ENCODE measurements around the gene FLVCR2. TPM values are rescaled to one million over a fixed set of nuclear protein-coding genes. Genes with fewer than 3 reads are reported as not detected.

FLVCR2 gene
- total and polyA plus RNA-seq, 2 experiments from 2014 or later = 0.33 TPM; not detected in 1

- Histone ChIP-seq H3K4me1 (ENCODE audit: insufficient read depth) (no peaks in the 10 kb centered on the region), H3K9ac (peak overlapping the region; percentile 17; the same call in 1 of the 2 replicates), H3K4me2 (ENCODE audit: unreplicated experiment) (peak overlapping the region; percentile 94), H3K9me2 (ENCODE audit: insufficient read depth) (no peaks in the 10 kb centered on the region), H3K27ac (no peak overlapping the region), H3K27me3 (replicated peaks; ENCODE audit: insufficient read depth) (peaks cover 22% of the 10 kb centered on the region), H3K36me3 (ENCODE audit: low read depth) (no peaks in the 10 kb centered on the region), H4K20me1 (ENCODE audit: insufficient read depth) (no peaks in the 10 kb centered on the region), H3K79me2 (ENCODE audit: insufficient read depth) (no peaks in the 10 kb centered on the region), H3F3A (ENCODE audit: insufficient read depth) (peaks cover 7% of the 10 kb centered on the region; the same call in 1 of the 2 replicates), H3K9me3 (ENCODE audit: low read depth) (no peaks in the 10 kb centered on the region), H2AFZ (peak overlapping the region; percentile 81), H3K4me3 (peak overlapping the region; percentile 78)
- TF ChIP-seq EZH2phosphoT487 (IDR thresholded peaks at IDR 0.05; ENCODE audit: insufficient read depth, low read depth) (no peak), EZH2 (IDR thresholded peaks at IDR 0.05; ENCODE audit: insufficient read depth, poor library complexity, severe bottlenecking) (no peak)
- WGBS, 2 experiments (ENCODE audit: low coverage in 1 of 2, low lambda C conversion rate in 2 of 2, missing lambda C conversion rate in 2 of 2) = 0 to 1% methylated on average over 16 of the region's 16 CpGs
- in situ Hi-C loops (cut with MboI) = no loop called here
- peak; percentile 89 for DNase-seq
Measured at GRCh38 chr14:75577729-75578101, 705 bp upstream of the FLVCR2 start.

- H3K9ac ChIP-seq = peak overlapping the region; percentile 41; the same call in 1 of the 2 replicates
- in situ Hi-C loops (cut with MboI) = no loop called here
- no peak overlapping the region for H3K27ac ChIP-seq
- no peaks in the 10 kb centered on the region for H4K20me1 ChIP-seq (ENCODE audit: insufficient read depth)
- H3K4me1 ChIP-seq (ENCODE audit: insufficient read depth) = no peaks in the 10 kb centered on the region
- H3K9me3 ChIP-seq (ENCODE audit: low read depth) = no peaks in the 10 kb centered on the region
- peak overlapping the region; percentile 87 for H2AFZ ChIP-seq
- peaks cover 24% of the 10 kb centered on the region for H3K27me3 ChIP-seq (replicated peaks; ENCODE audit: insufficient read depth)
- WGBS, 2 experiments (ENCODE audit: low coverage in 1 of 2, low lambda C conversion rate in 2 of 2, missing lambda C conversion rate in 2 of 2) = 29 to 31% methylated on average over 18 to 21 of the region's 21 CpGs
- no peak for DNase-seq
- H3K4me3 ChIP-seq = peak overlapping the region; percentile 78
- no peaks in the 10 kb centered on the region for H3K36me3 ChIP-seq (ENCODE audit: low read depth)
- H3K4me2 ChIP-seq (ENCODE audit: unreplicated experiment) = peak overlapping the region; percentile 94
- H3F3A ChIP-seq (ENCODE audit: insufficient read depth) = peaks cover 7% of the 10 kb centered on the region; the same call in 1 of the 2 replicates
- TF ChIP-seq EZH2phosphoT487 (IDR thresholded peaks at IDR 0.05; ENCODE audit: insufficient read depth, low read depth) (no peak), EZH2 (IDR thresholded peaks at IDR 0.05; ENCODE audit: insufficient read depth, poor library complexity, severe bottlenecking) (no peak)
- H3K79me2 ChIP-seq (ENCODE audit: insufficient read depth) = no peaks in the 10 kb centered on the region
- no peaks in the 10 kb centered on the region for H3K9me2 ChIP-seq (ENCODE audit: insufficient read depth)
Measured at GRCh38 chr14:75578786-75579337, 442 bp downstream of the FLVCR2 start.

- WGBS, 2 experiments (ENCODE audit: low coverage in 1 of 2, low lambda C conversion rate in 2 of 2, missing lambda C conversion rate in 2 of 2) = 95% methylated on average over 13 of the region's 13 CpGs
- H3K9me3 ChIP-seq (ENCODE audit: low read depth) = no peaks in the 10 kb centered on the region
- H3K4me3 ChIP-seq = peak overlapping the region; percentile 78; the same call in 1 of the 2 replicates
- TF ChIP-seq EZH2 (IDR thresholded peaks at IDR 0.05; ENCODE audit: insufficient read depth, poor library complexity, severe bottlenecking) (no peak), EZH2phosphoT487 (IDR thresholded peaks at IDR 0.05; ENCODE audit: insufficient read depth, low read depth) (no peak)
- H3K36me3 ChIP-seq (ENCODE audit: low read depth) = no peaks in the 10 kb centered on the region
- no peaks in the 10 kb centered on the region for H3K4me1 ChIP-seq (ENCODE audit: insufficient read depth)
- no peak for DNase-seq
- peaks cover 7% of the 10 kb centered on the region; the same call in 1 of the 2 replicates for H3F3A ChIP-seq (ENCODE audit: insufficient read depth)
- H3K27ac ChIP-seq = no peak overlapping the region
- in situ Hi-C loops (cut with MboI) = no loop called here
- no peaks in the 10 kb centered on the region for H3K9me2 ChIP-seq (ENCODE audit: insufficient read depth)
- H2AFZ ChIP-seq = no peak overlapping the region
- H3K9ac ChIP-seq = no peak overlapping the region
- no peaks in the 10 kb centered on the region for H3K79me2 ChIP-seq (ENCODE audit: insufficient read depth)
- H3K4me2 ChIP-seq (ENCODE audit: unreplicated experiment) = peak overlapping the region; percentile 94
- H3K27me3 ChIP-seq (replicated peaks; ENCODE audit: insufficient read depth) = peaks cover 29% of the 10 kb centered on the region
- no peaks in the 10 kb centered on the region for H4K20me1 ChIP-seq (ENCODE audit: insufficient read depth)
Measured at GRCh38 chr14:75579338-75579864, 981 bp downstream of the FLVCR2 start.

- no peak for TF ChIP-seq EZH2phosphoT487 (IDR thresholded peaks at IDR 0.05; ENCODE audit: insufficient read depth, low read depth)
- TF ChIP-seq EZH2 (IDR thresholded peaks at IDR 0.05; ENCODE audit: insufficient read depth, poor library complexity, severe bottlenecking) = no peak
- Histone ChIP-seq H3K36me3 (ENCODE audit: low read depth) (no peaks in the 10 kb centered on the region), H3K4me1 (ENCODE audit: insufficient read depth) (no peaks in the 10 kb centered on the region), H3K4me2 (ENCODE audit: unreplicated experiment) (no peak overlapping the region), H3K9me2 (ENCODE audit: insufficient read depth) (no peaks in the 10 kb centered on the region), H3K27me3 (replicated peaks; ENCODE audit: insufficient read depth) (peaks cover 29% of the 10 kb centered on the region), H4K20me1 (ENCODE audit: insufficient read depth) (no peaks in the 10 kb centered on the region), H2AFZ (no peak overlapping the region), H3K9me3 (ENCODE audit: low read depth) (no peaks in the 10 kb centered on the region), H3K27ac (no peak overlapping the region), H3K9ac (no peak overlapping the region), H3K79me2 (ENCODE audit: insufficient read depth) (no peaks in the 10 kb centered on the region), H3F3A (ENCODE audit: insufficient read depth) (peaks cover 7% of the 10 kb centered on the region; the same call in 1 of the 2 replicates), H3K4me3 (no peak overlapping the region)
- WGBS, 2 experiments (ENCODE audit: low coverage in 1 of 2, low lambda C conversion rate in 2 of 2, missing lambda C conversion rate in 2 of 2) = 97 to 100% methylated on average over 3 of the region's 3 CpGs
- no peak for DNase-seq
- in situ Hi-C loops (cut with MboI) = no loop called here
Measured at GRCh38 chr14:75579882-75580281, 1.5 kb downstream of the FLVCR2 start.

Measured in GM23248 (cell line).